ENCODE results near the gene ONECUT3.
A peak's percentile ranks its signal among the peaks of the same experiment; 100 is the strongest.
"Not testable (repeated sequence)": the region's sequence is repeated elsewhere in the genome, so short reads cannot be mapped to it uniquely, and the experiment has no call there.

ONECUT3 gene

GRCh38 chr19:1755467-1756171 lies 2.3 kb downstream of the ONECUT3 start:
- DNase-seq (ENCODE audit: low read depth), result no peak

DNA sequence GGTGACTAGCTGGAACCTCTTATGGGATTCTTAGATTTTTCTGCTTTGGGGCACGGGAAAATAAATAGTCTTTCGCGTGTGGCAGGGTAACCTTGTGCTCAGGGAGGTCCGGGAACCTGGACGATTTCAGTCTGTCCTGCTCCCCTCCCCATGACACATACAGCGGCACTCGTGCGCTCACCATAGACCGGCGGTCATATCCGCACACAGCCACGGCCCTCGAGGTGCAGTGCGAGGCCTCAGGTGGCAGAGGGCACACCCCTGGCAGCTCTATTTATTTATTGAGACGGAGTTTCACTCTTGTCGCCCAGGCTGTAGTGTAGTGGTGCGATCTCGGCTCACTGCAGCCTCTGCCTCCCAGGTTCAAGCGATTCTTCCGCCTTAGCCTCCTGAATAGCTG lies 3.0 kb downstream of the ONECUT3 start:
- DNase-seq (ENCODE audit: low read depth), result no peak

DNA sequence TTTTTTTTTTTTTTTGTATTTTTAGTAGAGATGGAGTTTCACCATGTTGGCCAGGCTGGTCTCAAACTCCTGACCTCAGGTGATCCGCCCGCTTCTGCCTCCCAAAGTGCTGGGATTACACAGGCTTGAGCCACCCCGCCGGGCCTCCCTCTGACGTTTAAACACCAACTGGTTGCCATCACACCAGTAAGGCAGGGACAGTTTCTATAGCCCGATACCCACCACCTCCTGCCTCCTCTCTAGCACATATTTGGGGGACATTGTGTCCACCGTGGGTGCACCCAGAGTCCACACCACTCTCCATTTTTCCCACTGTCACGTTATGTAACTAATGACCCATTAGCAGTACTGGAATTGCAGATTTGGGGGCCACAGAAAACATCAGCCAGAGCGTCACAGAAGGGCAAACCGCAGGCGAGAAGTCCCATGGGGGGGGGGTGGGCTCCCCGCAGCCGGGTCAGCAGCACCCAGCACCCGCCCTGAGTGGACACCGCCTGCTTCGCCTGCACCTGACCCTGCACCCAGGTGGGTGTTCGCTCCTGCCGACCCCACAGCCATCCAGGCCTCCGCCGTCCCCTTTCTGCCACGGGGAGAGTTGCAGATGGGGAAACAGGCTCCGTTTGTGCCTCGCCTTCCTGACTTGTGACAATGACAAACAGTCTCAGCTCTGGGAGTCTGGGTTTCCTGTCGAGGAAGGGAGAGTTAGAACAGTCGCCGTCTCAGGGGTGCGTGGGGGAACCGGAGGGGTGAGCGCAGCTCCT lies 3.6 kb downstream of the ONECUT3 start:
- DNase-seq (ENCODE audit: low read depth), result no peak

DNA sequence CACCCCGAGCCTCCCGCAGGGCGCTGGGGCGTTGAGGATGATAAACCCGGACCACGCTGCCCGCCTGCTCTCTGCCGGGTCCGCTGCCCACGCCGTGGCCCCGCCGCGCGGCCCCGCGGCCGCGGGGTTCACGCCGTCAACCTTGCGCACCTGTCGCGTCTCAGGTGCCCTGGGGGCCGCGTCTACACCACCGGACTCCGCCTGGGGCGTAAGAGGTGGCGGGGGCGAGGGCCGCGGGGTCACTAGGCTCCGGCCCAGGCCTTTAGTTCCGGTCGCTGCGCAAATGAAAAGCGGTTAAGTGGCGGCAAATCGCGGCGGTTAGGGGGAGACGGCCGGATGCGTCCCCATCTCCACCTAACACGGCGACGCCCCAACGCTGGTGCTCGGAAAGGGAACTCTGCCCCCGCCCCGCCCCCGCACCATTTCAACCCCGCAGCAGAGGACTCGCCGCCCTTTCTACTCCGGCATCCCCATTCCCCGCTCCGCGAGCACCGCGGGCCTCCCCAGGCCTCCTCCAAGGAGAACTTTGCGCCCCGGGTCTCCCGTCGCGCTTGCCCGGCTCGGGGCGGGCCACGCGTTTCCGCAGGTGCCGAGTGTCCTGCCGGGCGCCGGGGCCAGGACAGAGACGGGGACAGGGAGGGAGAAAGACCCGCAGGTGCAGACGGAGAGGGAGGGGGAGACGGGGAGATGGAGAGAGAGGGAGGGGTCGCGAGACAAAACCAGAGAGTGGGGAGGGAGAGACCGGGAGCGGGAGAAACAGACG lies 4.3 kb downstream of the ONECUT3 start:
- no peak for DNase-seq (ENCODE audit: low read depth)

DNA sequence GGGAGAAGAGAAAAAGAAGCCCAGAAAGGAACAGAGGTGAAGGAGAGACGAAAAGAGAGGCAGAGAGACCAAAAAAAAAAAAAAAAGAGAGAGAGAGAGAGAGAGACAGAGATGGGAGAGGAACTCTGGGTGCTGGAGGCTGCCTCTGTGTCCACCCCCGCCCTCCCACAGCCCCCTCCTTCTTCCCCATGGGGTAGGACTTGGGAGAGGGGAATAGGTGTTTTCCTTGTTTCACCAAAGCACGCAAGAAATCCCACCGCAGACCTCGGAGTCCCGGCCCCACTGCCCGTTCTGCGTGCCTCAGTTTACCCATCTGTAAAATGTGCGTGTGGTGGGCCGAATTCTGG lies 4.9 kb downstream of the ONECUT3 start:
- no peak for DNase-seq (ENCODE audit: low read depth)

DNA sequence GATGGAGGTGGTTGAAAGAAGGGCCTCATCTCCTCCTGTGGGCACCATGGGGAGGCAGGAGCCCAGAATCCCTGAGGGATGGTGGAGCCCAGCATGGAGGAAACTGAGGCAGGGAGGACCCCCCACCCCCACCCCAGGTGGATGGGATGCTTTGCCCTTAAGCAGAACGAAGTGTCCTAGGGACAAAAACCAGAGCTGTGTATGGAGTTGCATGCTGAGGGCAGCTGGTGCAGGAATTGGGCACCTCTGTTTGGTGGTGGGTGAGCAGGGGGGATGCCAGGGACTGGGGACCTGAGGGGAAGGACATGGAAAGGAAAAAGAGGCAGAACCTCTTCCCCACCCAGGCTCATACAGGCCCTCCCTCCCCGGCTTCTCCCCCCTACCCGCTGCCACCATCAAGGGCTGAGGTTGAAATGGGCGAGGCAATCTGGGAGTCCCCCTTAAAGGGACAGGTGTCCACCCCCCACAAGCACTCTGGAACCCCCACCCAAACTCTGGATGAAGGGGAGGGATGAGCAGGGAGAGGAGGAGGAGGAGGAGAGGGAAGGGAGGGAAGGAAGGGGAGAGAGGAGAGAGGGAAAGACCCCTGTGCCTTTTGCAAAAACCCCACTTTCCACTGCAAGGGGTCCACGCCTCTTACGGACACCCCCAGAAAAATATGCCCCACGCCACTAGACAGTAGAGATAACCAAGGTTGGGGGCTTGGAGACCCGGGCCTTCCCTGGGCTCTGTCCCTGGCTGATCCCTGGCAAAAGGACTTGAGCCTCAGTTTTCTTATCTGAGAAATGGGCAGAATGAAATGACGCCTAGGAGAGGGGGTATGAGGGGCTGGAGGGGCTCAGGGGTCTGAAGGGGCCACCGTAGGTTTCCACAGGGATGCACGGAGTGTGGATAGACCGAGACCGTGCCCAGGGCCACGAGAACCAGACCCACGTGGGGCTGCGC lies 5.9 kb downstream of the ONECUT3 start:
- no peak for DNase-seq (ENCODE audit: low read depth)

GRCh38 chr19:1760020-1760419 lies 6.7 kb downstream of the ONECUT3 start:
- DNase-seq (ENCODE audit: low read depth), result no peak

DNA sequence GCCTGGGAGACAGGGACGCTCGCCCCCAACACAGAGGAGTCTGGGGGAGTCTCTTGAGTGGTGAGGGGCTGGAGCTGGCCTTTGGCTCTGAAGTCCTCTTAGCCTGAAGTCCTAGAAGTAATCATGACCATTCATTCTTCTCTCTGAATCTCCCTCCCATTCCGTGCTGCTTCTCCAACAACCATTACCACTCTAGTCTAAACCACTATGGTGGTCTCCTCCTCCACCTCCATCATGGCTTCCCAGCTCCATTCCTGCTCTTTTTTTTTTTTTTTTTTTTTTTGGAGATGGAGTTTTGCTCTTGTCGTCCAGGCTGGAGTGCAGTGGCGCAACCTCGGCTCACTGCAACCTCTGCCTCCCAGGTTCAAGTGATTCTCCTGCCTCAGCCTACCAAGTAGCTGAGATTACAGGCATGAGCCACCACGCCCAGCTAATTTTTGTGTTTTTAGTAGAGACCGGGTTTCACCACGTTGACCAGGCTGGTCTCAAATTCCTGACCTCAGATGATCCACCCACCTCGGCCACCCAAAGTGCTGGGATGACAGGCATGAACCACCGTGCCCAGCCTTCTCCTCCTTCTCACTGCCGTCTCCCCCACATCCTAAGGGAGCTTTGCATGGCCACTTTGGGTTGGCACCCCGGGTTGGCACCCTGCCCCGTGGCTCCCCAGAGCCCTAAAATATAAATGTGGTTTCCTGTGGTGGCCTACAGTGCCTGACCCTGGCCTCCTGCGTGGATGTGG lies 7.7 kb downstream of the ONECUT3 start:
- DNase-seq (ENCODE audit: low read depth), result not testable (repeated sequence)

- DNase-seq (ENCODE audit: low read depth), result no peak
Observed at GRCh38 chr19:1761528-1762242, 8.4 kb downstream of the ONECUT3 start.

DNA sequence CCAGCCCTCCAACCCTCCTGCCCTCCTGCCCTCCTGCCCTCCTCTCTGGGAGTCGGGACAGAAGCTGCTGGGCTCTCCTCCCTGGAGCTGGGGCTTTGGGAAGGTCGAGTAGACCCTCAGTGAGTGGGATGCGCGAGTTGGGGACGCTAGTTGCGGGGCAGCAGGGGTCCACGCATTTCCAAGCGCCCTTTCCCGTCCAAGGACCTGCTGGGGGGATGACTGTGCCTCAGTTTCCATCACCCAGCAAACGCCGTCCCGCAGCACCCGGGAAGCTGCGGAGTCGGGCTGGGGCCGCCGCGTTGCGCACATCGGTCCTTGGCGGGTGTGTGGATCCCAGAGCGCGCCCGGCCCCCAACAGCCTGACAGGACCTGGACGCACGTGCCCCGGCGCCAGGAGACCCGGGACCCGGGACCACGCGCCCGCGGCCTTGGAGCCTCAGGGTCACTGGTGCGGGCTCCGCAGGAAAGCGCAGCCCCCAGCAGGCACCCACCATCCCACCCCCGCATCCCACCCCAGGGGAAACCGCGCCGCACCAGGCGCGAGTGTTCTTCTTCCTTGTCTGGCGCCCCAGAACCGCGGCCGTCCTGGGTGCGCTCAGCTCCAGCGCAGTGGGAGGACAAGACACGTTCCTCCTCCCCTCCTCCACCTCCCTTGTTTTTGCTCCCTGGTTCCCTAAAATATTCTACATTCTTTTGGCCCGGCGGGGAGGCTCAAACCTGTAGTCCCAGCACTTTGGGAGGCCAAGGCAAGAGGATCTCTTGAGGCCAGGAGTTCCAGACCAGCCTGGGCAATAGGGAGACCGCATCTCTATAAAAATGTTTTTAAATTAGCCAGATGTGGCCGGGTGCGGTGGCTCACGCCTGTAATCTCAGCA lies 9.2 kb downstream of the ONECUT3 start:
- no peak for DNase-seq (ENCODE audit: low read depth)

GRCh38 chr19:1763648-1764639 lies 10.6 kb downstream of the ONECUT3 start:
- no peak for DNase-seq (ENCODE audit: low read depth)

DNA sequence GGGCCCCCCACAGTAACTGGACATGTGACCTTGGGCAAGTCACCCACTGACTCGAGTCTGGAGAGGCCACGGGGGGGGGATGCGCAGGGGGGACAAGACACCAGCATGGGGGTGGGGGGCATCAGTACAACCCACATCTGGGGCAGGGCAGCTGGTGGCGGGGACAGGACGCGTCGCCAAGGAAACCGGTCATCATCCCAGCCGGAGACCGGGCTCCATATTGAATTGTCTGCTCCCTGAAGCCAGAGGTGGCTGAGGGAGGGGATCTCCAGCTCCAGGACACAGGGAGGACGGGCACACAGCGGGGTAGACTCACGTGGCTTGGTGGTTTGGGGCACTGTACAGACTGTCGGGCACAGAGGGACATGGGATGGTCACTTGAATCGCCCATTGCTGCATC lies 11.4 kb downstream of the ONECUT3 start:
- no peak for DNase-seq (ENCODE audit: low read depth)

GRCh38 chr19:1765232-1765903 lies 12.1 kb downstream of the ONECUT3 start:
- no peak for DNase-seq (ENCODE audit: low read depth)

DNA sequence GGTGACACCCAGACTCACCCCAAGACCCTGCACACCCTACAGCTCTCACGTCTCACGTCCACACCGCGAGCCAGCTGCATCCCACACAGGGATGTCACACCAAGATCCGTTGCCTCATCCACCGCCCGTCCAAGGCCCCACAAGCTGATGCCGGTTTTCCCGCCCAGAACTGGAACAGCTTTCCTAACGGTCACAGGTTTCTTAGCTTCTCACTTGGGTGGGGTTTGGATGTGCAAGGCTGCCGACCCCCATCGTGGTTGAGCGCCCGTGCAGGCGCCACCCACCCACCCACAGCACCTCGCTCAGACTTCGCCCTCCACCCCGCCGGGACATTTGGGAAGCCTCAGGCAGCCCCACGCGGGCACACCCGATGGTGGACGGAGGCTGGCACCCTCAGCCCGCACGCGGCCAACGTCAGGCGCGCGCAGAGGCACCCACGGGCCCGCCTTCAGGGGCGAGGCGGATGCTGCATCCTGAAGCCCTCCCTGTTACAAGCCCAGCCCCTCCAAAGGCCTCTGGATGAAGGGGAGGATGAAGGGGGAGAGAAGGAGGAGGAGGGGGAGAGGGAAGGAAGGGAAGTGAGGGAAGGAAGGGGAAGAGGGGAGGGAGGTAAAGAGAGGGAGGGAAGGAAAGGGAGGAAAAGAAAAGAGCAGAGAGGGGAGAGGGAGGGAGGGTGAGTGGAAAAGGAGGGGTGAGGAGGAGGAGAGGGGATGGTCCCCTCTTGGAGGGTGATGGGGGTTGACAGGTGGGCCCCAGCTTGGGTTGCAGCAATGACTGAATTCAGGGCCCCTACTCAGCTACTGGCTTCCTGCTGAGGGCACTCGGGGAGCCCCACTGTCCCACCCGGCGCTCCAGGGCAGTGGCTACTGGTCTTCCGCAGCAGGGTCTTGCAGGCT lies 12.8 kb downstream of the ONECUT3 start:
- DNase-seq (ENCODE audit: low read depth), result no peak

DNA sequence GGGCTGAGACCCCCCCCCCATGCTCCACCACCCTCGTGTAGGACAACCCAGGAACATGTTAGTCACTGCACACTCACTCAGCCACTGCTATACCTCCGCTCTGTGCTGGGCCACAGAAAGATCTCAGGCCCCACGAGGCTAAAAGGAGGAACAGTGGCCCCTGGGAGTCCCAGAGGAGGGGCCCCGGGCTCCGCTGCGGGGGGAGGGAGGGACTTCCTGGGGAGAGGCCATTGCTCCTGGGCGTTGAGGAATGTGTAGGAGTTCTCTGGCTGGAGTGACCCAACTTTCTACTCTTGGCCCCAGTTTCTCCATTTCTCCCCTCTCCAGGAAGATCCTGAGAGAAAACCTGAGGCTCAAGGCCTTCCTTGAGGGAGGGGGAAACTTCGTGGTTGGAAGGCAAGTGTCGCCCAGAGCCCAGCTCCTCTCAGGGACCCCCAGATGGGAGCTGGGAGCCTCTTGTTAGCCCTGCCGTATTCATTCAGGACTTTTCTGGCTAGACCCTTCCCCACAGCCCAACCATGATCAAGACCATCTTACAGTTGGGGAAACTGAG lies 13.6 kb downstream of the ONECUT3 start:
- DNase-seq (ENCODE audit: low read depth), result no peak

DNA sequence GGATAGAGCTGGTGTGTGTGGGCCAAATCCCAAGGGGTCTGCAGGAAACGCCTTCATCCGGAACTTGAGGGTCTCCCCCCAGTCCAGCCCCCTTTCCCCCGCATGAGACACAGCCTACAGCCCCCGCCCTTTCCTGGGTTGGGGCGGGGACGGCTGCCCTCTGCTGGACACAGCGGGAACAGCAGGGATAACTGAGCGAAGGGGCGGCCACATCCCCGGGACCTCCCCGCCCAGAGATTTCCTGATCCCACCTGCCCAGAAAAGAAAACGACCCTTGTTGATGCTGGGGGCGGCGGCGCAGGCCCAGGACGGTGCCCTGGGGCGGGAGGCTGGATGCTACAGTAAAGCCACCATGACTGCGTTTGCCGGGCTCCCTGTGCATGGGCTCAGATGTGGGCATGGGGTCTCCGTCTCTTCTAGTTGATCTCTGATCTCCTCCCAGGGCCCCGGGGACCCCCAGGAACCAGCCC lies 14.2 kb downstream of the ONECUT3 start:
- DNase-seq (ENCODE audit: low read depth), result peak; percentile 49
